HG02623 (cell line): Measurements from ENCODE around the gene GPATCH1.
"Not testable (repeated sequence)": the region's sequence is repeated elsewhere in the genome, so short reads cannot be mapped to it uniquely, and the experiment has no call there.

Source experiments
- ATAC-seq: cut with Tn5 transposase; IDR thresholded peaks from one replicate; pipeline ENCODE4 v1.9.1; 2021; ENCODE audit warnings: moderate library complexity; ENCODE audit not compliant: unreplicated experiment

GPATCH1 gene, protein sequence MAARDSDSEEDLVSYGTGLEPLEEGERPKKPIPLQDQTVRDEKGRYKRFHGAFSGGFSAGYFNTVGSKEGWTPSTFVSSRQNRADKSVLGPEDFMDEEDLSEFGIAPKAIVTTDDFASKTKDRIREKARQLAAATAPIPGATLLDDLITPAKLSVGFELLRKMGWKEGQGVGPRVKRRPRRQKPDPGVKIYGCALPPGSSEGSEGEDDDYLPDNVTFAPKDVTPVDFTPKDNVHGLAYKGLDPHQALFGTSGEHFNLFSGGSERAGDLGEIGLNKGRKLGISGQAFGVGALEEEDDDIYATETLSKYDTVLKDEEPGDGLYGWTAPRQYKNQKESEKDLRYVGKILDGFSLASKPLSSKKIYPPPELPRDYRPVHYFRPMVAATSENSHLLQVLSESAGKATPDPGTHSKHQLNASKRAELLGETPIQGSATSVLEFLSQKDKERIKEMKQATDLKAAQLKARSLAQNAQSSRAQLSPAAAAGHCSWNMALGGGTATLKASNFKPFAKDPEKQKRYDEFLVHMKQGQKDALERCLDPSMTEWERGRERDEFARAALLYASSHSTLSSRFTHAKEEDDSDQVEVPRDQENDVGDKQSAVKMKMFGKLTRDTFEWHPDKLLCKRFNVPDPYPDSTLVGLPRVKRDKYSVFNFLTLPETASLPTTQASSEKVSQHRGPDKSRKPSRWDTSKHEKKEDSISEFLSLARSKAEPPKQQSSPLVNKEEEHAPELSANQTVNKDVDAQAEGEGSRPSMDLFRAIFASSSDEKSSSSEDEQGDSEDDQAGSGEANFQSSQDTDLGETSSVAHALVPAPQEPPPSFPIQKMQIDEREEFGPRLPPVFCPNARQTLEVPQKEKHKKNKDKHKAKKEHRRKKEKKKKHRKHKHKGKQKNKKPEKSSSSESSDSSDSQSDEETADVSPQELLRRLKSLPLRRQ

DNA sequence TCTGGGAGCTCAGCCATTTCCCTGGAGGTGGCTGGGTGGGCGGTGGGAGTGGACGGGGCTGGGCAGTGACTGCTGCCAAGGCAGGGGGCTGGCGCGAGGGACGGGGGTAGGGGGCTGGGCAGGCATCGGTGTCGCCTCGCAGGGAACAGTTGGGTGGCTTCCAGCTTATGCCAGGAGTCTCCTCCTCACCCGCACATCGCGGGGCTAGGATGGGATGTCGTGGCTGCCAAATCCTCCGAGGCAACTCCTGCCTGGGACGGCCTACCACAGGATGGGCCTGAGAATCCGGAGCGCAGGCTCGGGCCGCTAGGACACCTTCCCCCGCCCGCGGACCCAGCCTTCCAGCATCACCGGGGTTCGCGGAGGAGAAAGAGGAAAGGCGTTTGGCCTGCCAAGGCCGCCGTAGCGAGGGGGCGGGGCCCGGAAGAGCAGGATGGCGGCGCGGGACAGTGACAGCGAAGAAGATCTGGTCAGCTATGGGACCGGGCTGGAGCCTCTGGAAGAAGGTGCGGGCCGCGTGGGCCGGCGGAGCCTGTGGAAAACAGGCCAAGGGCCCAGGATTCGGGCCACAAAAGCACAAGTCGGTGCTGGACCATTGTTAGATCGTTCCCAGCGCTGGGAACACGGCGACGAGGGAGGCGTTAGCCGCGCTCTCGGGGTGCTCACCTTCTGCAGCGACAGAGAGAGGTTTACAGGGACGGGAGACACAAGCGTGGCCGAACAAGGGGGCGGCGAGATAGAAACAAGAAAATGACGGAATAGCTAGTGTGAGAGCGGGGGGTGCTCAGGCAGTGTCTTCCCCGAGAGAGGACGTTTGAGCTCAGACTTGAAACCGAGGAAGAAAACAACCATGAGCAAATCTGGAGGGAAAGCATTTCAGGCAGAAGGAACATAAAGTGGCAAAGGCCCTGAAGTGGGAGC is at the start of gene GPATCH1:
TSS of gene GPATCH1 (plus strand) at position 421 of the 921 bp plus-strand sequence. CDS start at position 434, 13 bp downstream.
- peak; percentile 76 for ATAC-seq

DNA sequence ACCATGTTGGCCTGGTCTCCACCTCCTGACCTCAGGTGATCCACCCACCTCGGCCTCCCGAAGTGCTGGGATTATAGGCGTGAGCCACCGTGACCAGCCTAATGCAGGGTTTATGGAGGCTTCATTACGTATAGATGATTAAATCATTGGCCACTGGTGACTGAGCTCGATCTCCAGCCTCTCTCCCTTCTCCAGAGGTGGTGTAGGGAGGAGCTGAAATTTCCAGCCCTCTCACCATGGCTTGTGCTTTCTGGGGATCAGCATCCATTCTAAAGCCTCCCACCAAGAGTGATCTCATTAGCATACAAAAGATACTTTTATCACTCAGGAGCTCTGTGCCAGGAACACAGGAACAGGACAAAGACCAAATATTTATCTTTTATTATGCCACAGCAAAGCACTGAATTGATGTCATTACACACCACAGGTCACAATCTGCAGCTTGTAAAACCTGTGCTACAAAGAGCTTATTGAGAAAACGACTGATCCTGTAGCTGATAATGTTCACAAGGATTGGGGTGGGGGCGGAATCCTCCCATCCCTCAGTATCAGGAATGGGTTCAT is 48.7 kb upstream of the GPATCH1 start:
- no peak for ATAC-seq

GRCh38 chr19:33035461-33035860 is 45.5 kb upstream of the GPATCH1 start:
- ATAC-seq, result no peak

DNA sequence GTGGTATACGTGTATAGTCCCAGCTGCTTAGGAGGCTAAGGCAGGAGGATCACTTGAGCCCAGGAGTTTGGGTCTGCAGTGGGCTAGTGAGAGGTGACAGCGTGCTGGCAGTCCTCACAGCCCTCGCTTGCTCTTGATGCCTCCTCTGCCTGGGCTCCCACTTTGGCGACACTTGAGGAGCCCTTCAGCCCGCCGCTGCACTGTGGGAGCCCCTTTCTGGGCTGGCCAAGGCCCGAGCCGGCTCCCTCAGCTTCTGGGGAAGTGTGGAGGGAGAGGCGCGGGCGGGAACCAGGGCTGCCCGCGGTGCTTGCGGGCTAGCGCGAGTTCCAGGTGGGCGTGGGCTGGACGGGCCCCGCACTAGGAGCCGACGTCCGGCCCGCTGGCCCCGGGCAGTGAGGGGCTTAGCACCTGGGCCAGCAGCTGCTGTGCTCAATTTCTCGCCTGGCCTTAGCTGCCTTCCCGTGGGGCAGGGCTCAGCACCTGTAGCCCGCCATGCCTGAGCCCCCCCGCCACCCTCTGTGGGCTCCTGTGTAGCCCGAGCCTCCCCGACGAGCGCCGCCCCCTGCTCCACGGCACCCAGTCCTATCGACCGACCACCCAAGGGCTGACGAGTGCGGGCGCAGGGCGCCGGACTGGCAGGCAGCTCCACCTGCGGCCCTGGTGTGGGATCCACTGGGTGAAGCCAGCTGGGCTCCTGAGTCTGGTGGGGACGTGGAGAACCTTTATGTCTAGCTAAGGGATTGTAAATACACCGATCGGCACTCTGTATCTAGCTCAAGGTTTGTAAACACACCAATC is 44.4 kb upstream of the GPATCH1 start:
- ATAC-seq, result not testable (repeated sequence)

DNA sequence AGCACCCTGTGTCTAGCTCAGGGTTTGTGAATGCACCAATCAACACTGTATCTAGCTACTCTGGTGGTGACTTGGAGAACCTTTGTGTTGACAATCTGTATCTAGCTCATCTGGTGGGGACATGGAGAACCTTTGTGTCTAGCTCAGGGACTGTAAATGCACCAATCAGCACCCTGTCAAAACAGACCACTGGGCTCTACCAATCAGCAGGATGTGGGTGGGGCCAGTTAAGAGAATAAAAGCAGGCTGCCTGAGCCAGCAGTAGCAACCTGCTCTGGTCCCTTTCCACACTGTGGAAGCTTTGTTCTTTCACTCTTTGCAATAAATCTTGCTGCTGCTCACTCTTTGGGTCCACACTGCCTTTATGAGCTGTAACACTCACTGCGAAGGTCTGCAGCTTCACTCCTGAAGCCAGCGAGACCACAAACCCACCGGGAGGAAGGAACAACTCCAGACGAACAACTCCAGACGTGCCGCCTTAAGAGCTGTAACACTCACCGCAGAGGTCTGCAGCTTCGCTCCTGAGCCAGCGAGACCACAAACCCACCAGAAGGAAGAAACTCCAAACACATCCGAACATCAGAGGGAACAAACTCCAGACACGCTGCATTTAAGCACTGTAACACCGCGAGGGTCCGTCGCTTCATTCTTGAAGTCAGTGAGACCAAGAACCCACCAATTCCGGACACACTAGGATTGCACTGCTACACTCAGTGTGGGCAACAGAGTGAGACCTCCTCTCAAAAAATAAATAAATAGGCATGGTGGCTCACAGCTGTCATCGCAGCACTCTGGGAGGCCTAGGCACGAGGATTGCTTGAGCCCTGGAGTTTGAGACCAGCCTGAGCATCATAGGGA is 43.6 kb upstream of the GPATCH1 start:
- not testable (repeated sequence) for ATAC-seq

DNA sequence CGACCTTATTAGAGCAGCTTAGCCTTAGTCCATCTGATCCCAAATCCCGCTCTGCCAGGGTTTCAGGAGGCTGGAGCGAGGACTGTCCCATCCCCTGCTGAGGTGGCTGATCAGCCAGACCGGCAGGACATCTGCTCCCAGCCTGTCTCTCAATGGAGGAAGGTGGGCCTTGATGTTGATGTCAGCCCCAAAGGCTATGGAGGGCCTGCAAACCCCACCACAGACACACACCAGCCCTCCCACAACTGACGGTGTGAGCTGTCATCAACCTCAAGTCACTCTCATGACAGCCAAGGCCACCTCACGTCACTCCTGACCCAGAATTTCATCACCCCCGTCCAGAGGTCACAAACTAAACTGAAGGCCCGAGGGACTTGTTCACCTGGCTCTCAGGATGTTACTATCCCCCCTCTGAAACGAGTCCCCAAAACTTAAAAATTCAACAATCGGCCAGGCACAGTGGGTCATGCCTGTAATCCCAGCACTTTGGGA is 41.8 kb upstream of the GPATCH1 start:
- no peak for ATAC-seq

DNA sequence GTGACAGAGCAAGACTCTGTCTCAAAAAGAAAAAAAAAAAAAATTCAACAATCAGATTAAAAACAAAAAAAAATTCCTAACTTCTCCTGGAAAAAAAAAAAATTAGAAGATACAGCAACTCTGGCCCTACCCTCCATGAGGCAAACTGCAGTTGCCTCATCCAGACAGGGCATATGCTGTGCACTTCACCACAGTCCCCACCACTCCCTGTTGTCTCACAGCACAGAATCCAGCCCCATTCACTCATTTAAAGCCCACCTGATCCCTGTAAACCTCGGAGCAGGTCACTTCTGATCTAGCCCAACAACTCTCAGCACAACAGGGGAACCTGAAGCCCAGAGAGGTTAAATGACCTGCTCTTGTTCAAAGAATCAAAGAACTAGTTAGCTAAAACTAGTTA is 41.2 kb upstream of the GPATCH1 start:
- no peak for ATAC-seq

GRCh38 chr19:33040994-33041827 is 39.8 kb upstream of the GPATCH1 start:
- ATAC-seq, result no peak

GRCh38 chr19:33041828-33042160 is 39.2 kb upstream of the GPATCH1 start:
- ATAC-seq, result not testable (repeated sequence)

GRCh38 chr19:33047422-33047821 is 33.6 kb upstream of the GPATCH1 start:
- no peak for ATAC-seq

- no peak for ATAC-seq
Observed at GRCh38 chr19:33048806-33049676, 31.9 kb upstream of the GPATCH1 start.

GRCh38 chr19:33050110-33050509 is 30.9 kb upstream of the GPATCH1 start:
- no peak for ATAC-seq

DNA sequence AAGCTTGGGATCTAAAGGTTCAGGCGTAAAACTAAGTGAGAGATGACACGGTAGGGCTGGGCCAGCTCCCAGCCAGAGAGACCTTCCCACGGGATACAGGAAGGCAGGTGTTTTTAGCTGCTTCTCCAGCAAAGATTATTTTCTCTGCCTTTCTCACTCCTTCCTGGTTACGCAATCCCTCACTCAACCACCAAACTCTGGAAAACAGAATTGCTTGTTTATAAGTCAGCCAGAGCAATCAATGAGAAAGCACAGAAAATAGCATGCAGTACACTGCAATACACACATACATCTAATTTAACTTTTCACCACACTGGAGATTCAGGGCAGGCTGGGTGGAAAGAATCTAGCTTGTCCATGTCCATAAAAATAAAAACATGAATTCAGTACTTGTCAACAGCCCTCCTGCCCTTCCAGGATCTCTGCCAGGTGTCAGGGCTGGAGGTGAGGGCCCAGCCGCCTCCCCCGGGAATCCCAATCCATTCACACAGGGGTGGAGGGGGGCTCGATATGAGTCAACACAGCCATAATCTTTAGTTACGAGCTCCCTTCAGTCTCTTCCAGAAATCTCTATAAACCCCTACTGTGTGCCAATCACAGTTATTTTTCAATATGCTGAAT is 28.5 kb upstream of the GPATCH1 start:
- no peak for ATAC-seq

GRCh38 chr19:33054623-33055022 is 26.4 kb upstream of the GPATCH1 start:
- ATAC-seq, result no peak

DNA sequence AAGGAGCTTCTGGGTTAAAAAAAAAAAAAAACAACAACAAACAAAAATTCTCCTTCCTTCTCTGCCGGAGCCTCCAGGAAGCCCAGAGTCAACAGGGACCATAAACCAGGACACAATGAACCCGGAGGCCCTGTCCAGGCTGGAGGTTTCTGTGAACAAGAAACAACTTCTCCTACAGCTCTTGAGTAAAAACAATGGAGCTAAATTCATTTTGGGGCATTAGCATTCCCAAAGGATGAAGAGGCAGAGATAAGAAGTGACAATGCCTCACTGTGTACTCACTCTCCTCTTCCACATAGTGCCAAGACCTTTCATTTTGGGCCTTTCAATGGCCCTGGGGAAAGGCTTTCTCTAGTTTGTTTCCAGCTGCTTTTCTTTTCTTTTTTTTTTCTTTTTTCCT is 25.3 kb upstream of the GPATCH1 start:
- ATAC-seq, result no peak

DNA sequence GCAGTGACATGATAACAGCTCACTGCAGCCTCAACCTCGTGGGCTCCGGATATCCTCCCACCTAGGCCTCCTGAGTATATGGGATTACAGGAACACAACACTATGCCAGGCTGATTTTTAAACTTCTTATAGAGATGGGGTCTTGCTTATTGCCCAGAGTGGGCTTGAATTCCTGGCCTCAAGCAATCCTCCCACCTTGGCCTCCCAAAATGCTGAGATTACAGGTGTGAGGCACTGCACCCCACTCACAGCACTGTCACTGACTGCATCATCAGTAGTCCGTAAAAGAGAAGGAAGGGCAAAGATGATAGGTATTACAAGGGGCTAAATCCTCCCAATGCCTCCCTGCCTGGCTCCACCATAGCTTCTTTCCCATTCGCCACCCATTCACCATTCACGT is 20.4 kb upstream of the GPATCH1 start:
- no peak for ATAC-seq
